Glutamatergic neuron (in vitro differentiated cells): ENCODE data around the gene CHN2. TPM values are rescaled to one million over a fixed set of nuclear protein-coding genes. Genes with fewer than 3 reads are reported as not detected.

Experiments used
- DNase-seq: peaks from one replicate; pipeline ENCODE4 v3.0.0; 2022
- H3K27ac Mint-ChIP-seq: one replicate; pipeline ENCODE4 v1.8.0; 2020; ENCODE audit warnings: mild to moderate bottlenecking, mixed read lengths, inconsistent platforms; ENCODE audit not compliant: unreplicated experiment
- H3K27me3 Mint-ChIP-seq: one replicate; pipeline ENCODE4 v1.8.0; 2020; ENCODE audit warnings: mild to moderate bottlenecking, moderate library complexity, mixed read lengths, inconsistent platforms; ENCODE audit not compliant: unreplicated experiment
- H3K36me3 Mint-ChIP-seq: one replicate; pipeline ENCODE4 v1.8.0; 2020; ENCODE audit warnings: mild to moderate bottlenecking, mixed read lengths, inconsistent platforms; ENCODE audit not compliant: unreplicated experiment
- H3K4me1 Mint-ChIP-seq: one replicate; pipeline ENCODE4 v1.8.0; 2020; ENCODE audit warnings: mild to moderate bottlenecking, low read depth, mixed read lengths, inconsistent platforms; ENCODE audit not compliant: unreplicated experiment
- H3K4me3 Mint-ChIP-seq: one replicate; pipeline ENCODE4 v1.8.0; 2020; ENCODE audit warnings: mild to moderate bottlenecking, mixed read lengths, inconsistent platforms; ENCODE audit not compliant: unreplicated experiment
- H3K9me3 Mint-ChIP-seq: one replicate; pipeline ENCODE4 v1.8.0; 2020; ENCODE audit warnings: mild to moderate bottlenecking, moderate library complexity, mixed read lengths, inconsistent platforms; ENCODE audit not compliant: unreplicated experiment
- total RNA-seq: library from RNA; stranded (reverse); fragmentation: NEBNext Ultra II Directional; extraction: Animal tissue kit (Norgen Biotek cat#: 25700); gene quantifications from one replicate; pipeline ENCODE4 v1.2.1, GENCODE V29; 2021; ENCODE audit not compliant: unreplicated experiment
- TF ChIP-seq, protein P1 (sequence below): fragments of 200-600 bp; sonication (generic); IDR thresholded peaks from one replicate; pipeline ENCODE4 v1.5.0; 2021; ENCODE audit not compliant: partially characterized antibody, unreplicated experiment

The CHN2 gene
- total RNA-seq, 1 donor from 2014 or later = 63.2 TPM

GRCh38 chr7:29424295-29424983 is 229.9 kb downstream of the CHN2 start:
- TF ChIP-seq, protein P1, sequence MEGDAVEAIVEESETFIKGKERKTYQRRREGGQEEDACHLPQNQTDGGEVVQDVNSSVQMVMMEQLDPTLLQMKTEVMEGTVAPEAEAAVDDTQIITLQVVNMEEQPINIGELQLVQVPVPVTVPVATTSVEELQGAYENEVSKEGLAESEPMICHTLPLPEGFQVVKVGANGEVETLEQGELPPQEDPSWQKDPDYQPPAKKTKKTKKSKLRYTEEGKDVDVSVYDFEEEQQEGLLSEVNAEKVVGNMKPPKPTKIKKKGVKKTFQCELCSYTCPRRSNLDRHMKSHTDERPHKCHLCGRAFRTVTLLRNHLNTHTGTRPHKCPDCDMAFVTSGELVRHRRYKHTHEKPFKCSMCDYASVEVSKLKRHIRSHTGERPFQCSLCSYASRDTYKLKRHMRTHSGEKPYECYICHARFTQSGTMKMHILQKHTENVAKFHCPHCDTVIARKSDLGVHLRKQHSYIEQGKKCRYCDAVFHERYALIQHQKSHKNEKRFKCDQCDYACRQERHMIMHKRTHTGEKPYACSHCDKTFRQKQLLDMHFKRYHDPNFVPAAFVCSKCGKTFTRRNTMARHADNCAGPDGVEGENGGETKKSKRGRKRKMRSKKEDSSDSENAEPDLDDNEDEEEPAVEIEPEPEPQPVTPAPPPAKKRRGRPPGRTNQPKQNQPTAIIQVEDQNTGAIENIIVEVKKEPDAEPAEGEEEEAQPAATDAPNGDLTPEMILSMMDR = no peak
- Mint-ChIP-seq H3K27ac (peak overlapping the region; percentile 39), H3K4me3 (no peak overlapping the region), H3K9me3 (peaks cover 2% of the 10 kb centered on the region), H3K4me1 (peaks cover 2% of the 10 kb centered on the region), H3K27me3 (no peaks in the 10 kb centered on the region), H3K36me3 (no peaks in the 10 kb centered on the region)
- DNase-seq = no peak

DNA sequence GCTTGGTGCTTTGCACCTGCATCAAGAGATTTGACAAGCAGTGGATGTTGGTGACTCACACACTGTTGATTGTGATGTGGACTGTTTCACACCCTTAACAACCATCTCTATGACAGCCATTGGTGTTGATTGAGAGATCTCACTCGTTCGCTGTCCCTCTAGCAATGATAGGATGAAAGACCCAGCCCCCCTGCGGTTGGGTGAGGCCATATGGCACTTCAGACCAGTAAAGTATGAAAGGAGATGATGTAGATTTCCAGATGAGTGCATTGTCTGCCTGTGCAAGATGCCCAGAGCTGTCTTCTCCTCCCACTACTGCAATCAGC is 230.4 kb downstream of the CHN2 start:
- Mint-ChIP-seq H3K4me3 (no peak overlapping the region), H3K9me3 (peaks cover 2% of the 10 kb centered on the region), H3K36me3 (no peaks in the 10 kb centered on the region), H3K27ac (no peak overlapping the region), H3K27me3 (no peaks in the 10 kb centered on the region), H3K4me1 (peaks cover 2% of the 10 kb centered on the region)
- TF ChIP-seq, protein P1 = no peak
- no peak for DNase-seq

DNA sequence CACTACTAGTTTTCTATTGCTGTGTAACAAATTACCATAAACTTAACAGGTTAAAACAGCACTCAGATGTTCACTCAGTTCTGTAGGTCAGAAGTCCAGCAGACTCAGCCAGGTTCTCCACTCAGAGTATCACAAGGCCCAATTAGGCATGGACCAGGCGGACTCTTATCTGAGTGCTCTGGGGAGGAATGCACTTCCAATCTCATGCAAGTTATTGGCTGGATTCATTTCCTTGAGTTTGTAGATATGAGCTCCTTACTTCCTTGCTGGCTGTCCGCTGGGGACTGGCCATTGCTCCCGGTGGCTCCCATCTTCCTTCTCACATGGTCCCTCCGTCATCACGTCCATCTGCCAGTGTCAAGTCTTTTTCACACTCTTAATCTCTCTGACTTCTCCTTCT is 232.0 kb downstream of the CHN2 start:
- TF ChIP-seq, protein P1 = no peak
- Mint-ChIP-seq H3K4me3 (no peak overlapping the region), H3K36me3 (no peaks in the 10 kb centered on the region)

GRCh38 chr7:29429401-29429800 is 234.8 kb downstream of the CHN2 start:
- TF ChIP-seq, protein P1 = no peak
- peaks cover 4% of the 10 kb centered on the region for H3K36me3 Mint-ChIP-seq
- DNase-seq = no peak
- H3K4me3 Mint-ChIP-seq = no peak overlapping the region
- H3K27me3 Mint-ChIP-seq = no peaks in the 10 kb centered on the region
- H3K4me1 Mint-ChIP-seq = no peaks in the 10 kb centered on the region
- no peak overlapping the region for H3K27ac Mint-ChIP-seq
- H3K9me3 Mint-ChIP-seq = peaks cover 2% of the 10 kb centered on the region

More for the DNA sequence above, 232.0 kb downstream of the CHN2 start:
- Mint-ChIP-seq H3K27ac (no peak overlapping the region), H3K9me3 (peaks cover 2% of the 10 kb centered on the region), H3K4me1 (peaks cover 2% of the 10 kb centered on the region), H3K27me3 (no peaks in the 10 kb centered on the region)
- DNase-seq = no peak

DNA sequence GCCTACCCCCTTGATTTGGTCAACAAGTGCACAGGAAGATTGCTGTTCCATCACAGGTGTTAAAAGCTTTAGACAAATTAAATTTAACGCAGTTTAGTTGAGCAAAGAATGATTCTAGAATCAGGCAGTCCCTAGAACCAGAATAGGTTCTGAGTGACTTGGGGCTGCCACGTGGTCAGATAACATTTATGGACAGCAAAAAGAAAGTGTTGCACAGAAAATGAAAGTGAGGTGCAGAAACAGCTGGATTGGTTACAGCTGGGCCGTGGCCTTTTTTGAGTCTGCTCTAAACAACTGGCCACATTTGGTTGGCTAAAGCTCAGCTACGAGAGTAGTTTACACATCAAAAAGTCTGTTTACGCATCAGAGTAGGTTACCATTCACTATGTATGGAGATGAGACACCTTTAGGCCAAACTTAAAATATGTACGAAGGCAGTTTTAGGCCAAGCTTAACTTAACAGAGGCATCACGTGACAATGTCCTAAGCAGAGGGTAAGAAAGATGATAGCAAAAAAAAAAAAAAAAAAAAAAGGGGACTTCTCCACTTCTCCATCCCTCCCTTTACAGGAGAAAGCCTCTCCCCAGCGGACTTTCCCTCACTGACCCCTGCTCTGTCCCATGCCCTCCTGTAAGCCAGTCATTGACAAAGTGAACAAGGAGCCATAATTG is 235.8 kb downstream of the CHN2 start:
- Mint-ChIP-seq H3K4me1 (no peaks in the 10 kb centered on the region), H3K36me3 (peaks cover 4% of the 10 kb centered on the region), H3K4me3 (no peak overlapping the region), H3K27me3 (no peaks in the 10 kb centered on the region), H3K9me3 (peaks cover 2% of the 10 kb centered on the region), H3K27ac (no peak overlapping the region)
- TF ChIP-seq, protein P1 = no peak
- DNase-seq = no peak
